HG03097 (cell line): ENCODE measurements around the gene ABHD18.
"Not testable (repeated sequence)": the region's sequence is repeated elsewhere in the genome, so short reads cannot be mapped to it uniquely, and the experiment has no call there.

Experiments
- ATAC-seq: cut with Tn5 transposase; IDR thresholded peaks from one replicate; pipeline ENCODE4 v1.9.1; 2021; ENCODE audit not compliant: unreplicated experiment, low FRiP score

ABHD18 gene

DNA sequence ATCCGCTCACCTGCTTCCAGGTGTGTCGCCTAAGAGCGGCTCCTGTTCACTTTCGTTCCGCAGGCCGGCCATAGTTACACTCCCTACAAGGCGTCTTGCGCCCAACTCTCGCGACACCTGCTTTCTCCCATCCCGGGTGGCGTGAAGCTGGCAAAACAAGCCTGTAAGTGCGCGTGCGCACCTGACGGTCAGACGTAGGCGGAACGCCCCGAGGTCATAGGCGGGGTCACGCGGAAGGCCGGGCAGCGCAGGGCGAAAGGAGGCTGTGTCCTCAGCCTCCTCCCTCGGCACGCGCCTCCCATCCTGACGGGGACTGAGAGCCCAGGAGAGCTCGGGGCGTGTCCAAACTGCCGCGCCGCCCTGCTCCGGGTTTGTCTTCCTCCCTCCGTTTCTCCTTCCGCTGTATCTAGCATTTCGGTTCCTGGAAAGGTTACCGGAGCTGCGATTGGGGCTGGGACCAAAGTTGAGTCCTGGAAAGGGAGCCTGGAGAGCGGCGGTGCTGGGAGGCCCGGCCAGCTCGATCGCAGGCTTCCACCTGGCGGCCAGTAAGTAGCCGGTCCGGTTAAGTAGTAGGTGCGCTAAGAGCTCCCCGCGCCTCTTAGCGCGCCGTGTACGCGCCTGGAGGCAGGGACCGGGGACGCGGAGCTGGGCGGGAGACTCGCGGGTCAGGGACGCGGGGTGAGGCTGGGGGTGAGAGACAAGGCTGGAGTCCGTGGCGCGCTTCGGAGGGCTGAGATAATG lies at the start of gene ABHD18, which contains the start of gene MFSD8:
TSS of gene ABHD18 (plus strand) at position 345 of the 741 bp plus-strand sequence. CDS start 17,550 bp downstream, outside the sequence.
TSS of gene MFSD8 (minus strand) at position 112 of the 741 bp plus-strand sequence. CDS start at position 72, 40 bp downstream.
- ATAC-seq, result peak; percentile 98

DNA sequence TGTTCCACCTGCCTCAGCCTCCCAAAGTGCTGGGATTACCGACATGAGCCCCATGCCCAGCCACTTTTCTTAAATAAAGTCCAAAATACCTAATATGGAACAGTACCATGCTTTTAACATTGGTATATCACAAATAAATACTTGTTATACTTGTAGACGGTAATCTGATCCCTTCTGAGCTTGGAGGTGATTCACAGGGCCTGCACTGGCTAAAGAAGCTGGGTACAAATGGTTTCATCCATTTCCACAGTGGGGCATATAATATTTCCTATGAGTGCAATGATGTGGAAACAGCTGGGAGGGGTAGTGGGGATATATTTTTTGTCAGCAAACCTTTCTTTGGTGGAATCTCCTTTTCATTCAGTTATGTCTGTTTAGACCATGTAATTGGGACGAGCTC lies 48.7 kb upstream of the ABHD18 start:
- no peak for ATAC-seq

DNA sequence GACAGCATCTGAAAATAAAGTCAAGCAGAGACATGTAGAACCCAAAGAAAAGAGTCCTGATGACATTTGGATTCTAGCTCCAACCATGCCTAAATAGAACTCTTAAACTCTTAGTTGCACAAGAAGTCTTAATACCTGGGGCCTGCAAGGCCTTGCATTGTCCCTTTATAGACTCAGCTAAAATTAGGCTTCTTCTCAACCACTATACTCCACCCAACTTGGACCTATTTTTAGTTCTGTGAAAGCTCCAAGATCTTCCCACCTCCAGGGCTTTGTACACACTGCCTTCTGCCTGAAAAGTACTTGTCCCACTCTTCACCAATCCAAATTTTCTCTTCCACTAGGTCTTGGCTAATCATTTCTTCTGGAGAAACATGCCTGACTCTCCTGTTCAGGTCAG lies 48.1 kb upstream of the ABHD18 start:
- ATAC-seq, result no peak

DNA sequence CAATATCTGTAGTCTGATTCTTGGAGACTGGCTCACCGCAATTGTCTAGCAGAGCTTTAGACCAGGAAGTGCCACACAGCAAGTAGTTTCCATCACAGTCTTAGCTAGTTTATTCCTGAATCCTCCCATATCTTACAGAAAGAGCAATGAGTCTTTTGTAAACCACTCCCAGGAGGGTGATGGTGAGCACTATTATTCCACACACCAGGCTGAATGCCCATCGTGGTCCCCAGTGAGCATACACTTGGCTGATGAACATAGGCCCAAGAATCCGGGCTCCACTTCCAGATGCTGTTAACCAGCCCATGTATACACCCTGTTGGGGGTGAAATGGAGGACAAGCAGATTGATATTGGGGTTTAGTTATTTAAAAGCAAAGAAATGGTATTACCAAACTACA lies 44.7 kb upstream of the ABHD18 start:
- ATAC-seq, result no peak

DNA sequence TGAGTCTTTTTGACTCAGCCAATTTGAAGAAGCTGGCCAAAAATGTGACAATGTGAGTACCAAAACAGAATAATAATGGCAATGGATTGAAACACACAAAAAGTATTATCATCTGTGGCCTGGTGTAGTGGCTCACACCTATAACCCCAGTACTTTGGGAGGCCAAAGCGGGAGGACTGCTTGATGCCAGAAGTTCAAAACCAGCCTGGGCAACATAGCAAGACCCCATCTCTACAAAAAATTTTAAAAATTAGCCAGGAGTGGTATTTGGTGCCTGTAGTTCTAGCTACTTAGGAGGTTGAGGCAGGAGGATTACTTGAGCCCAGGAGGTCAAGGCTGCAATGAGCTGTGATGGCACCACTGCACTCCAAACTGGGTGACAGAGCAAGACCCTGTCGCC lies 43.0 kb upstream of the ABHD18 start:
- ATAC-seq, result no peak

DNA sequence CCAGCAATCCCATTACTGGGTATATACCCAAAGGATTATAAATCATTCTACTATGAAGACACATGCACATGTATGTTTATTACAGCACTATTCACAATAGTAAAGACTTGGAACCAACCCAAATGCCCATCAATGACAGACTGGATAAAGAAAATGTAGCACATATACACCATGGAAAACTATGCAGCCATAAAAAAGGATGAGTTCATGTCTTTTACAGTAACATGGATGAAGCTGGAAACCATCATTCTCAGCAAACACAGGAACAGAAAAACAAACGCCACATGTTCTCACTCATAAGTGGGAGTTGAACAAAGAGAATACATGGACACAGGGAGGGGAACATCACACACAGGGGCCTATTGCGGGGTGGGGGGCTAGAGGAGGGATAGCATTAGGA lies 39.5 kb upstream of the ABHD18 start:
- not testable (repeated sequence) for ATAC-seq

DNA sequence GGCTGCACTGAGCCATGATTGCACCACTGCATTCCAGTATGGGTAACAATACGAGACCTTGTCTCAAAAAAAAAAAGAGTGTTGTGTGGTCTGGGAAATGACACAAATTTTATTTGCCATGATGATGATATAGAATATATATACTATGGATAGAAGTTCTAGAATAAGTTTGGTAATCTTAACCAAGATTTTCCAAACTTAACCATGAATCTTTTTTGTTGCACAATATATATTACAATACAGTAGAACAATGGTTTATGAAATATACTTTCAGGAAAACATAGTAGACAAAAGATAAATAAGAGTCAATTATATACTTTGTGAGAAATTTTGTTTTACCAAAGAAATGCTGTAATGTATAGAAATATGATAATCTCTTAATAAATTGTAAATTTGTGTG lies 35.0 kb upstream of the ABHD18 start:
- no peak for ATAC-seq

DNA sequence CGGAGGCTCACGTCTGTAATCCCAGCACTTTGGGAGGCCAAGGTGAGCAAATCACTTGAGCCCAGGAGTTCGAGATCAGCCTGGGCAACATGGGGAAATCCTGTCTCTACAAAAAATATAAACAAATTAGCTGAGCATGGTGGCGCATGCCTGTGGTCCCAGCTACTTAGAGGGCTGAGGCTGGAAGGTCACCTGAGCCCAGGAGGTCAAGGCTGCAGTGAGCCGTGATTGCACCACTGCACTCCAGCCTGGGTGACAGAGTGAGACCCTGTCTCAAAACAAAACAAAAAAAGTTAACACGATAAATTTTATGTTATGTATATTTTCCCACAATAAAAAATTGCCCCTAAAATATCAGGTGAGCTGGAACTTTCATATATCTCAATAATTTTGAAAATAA lies 33.4 kb upstream of the ABHD18 start:
- not testable (repeated sequence) for ATAC-seq

DNA sequence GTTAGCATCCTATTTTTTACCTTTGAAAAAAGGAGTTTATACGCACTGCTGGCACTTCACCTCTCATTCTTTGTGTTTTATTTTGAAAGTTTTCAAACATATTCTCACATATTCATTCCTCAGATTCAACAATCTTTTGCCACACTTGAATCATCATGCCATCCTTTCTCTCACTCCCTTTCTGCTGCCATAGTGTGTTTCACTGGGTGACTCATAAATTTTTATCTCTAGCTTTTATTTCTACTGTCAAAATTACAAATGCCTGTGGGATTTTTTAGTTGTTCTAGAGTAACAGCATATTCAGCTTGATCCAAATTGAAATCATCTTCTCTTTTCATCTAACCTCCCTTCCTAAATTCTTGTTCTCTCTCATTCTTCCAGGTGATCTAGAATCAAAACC lies 28.2 kb upstream of the ABHD18 start:
- ATAC-seq, result no peak

DNA sequence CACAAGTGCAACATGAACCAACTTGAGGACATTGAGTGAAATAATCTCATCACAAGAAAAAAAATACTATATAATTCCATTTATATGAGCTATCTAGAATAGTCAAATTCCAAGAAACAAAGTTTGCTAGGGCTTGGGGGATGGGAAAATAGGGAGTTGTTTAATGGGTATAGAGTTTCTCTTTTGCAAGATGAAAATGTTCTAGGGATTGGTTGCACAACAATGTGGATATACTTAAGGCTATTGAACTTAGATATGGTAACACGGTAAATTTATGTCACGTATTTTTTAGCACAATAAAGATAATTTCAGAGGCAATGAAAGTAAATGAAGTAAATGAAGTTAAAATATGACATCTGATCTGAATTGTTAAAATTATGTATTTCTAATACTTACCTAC lies 8.1 kb upstream of the ABHD18 start:
- no peak for ATAC-seq

DNA sequence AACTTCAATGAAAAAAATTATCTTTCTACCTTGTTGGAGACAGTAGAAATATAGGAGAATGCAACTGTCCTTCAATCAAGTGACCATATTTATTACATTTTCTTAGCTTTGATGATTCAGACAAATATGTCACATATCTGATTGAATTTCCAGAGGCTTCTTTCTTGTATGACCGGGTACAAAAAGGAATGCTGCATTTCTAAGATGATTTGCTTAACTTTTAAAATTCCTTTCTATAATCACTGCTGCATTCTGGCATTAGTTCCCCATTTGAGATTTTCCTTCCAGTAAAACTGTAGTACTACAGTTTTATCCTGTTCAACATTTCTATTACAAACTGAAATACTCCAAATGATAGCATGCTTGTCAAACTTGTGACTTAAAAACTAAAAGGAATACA lies 5.4 kb upstream of the ABHD18 start:
- no peak for ATAC-seq

DNA sequence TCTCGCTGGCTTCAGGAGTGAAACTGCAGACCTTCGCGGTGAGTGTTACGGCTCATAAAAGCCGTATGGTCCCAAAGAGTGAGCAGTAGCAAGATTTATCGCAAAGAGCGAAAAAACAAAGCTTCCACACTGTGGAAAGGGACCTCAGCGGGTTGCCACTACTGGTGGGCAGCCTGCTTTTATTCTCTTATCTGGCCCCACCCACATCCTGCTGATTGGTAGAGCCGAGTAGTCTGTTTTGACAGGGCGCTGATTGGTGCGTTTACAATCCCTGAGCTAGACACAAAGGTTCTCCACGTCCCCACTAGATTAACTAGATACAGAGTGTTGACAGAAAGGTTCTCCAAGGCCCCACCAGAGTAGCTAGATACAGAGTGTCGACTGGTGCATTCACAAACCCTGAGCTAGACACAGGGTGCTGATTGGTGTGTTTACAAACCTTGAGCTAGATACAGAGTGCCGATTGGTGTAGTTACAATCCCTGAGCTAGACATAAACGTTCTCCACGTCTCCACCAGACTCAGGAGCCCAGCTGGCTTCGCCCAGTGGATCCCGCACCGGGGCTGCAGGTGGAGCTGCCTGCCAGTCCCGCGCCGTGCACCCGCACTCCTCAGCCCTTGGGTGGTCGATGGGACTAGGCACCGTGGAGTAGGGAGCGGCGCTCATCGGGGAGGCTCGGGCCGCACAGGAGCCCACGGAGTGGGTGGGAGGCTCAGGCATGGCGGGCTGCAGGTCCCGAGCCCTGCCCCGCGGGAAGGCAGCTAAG lies 1.4 kb upstream of the ABHD18 start:
- ATAC-seq, result not testable (repeated sequence)

DNA sequence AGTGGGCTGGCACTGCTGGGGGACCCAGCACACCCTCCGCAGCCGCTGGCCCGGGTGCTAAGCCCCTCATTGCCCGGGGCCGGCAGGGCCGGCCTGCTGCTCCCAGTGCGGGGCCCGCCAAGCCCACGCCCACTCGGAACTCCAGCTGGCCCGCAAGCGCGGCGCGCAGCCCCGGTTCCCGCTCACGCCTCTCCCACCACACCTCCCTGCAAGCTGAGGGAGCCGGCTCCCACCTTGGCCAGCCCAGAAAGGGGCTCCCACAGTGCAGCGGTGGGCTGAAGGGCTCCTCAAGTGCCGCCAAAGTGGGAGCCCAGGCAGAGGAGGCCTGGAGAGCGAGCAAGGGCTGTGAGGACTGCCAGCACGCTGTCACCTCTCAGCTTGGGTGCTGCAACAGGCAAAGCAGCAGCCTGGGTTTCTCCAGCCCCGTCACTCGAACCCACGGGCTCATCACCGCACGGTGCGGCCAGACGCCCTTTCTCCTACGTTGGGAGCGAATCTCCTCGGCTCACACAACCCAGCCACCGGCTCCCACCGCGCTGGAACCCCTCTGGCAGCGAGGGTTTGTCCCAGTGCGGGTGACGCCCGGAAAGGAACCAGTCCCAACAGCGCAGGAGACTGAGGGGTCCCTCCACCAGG lies 662 bp upstream of the ABHD18 start:
- peak; percentile 15 for ATAC-seq

DNA sequence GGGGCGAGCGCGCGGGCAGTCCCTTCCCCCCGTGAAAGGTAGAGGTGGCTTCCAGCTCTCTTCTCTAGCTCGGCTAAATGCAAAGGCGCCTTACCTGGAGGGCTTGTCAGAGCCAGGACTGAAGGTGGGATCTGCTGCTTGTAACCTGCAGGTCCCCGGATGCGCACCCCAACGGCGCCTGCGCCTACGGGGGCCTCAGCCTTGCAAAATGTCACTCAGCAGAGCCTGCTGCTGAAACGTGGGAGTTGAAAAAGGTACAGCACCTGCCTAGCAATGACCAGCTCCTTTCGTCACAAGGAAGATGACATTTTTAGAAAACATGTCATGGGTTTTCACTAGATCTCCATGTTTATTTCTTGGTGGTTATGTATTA lies 583 bp downstream of the ABHD18 start:
- ATAC-seq, result peak; percentile 24

DNA sequence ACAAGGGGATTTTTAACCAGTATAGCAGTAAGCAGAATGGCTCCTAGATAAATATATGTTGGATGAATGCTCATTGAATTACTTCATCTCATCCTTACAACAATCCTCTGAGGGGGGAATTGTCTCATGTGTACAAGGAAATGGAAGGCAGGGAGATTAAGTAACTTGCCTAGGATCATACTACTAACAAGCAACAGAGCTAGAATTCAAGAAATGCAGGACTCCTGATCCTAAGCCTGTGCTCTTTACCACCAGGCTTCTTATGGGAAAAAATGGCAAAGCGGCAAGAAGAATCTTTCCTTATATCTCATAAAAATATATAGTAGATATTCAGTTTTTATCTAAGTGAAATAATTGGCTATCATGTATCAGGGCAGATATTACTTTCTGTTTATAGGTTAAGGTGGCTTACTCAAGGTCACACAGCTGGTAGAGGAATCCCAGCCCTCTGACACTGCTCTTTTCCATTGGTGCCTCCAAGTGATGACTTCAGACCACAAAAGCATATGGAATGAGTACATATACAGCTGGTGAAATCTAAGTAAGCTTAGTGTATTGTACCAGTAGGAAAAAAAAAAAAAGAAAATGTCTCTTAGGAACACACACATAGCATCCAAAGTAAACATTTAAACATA lies 2.1 kb downstream of the ABHD18 start:
- no peak for ATAC-seq

DNA sequence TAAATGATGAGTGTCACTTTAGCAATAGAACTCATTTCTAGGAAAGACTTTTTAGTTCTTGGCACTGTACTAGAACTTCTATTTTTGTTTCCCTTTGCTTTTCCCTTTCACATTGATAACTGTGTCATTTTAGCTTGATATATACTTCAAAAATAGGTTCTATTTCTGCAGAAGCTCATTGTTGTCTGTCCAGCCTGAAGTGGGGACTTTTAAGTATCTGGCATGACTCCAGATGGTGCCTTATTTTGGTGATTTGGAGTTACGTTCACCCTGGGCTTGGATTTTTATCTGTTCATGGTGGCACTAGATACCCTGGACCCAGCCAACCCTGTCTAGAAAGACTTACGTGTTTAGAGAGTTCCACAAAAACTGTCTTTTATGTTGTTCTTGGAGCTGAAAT lies 3.4 kb downstream of the ABHD18 start:
- no peak for ATAC-seq

DNA sequence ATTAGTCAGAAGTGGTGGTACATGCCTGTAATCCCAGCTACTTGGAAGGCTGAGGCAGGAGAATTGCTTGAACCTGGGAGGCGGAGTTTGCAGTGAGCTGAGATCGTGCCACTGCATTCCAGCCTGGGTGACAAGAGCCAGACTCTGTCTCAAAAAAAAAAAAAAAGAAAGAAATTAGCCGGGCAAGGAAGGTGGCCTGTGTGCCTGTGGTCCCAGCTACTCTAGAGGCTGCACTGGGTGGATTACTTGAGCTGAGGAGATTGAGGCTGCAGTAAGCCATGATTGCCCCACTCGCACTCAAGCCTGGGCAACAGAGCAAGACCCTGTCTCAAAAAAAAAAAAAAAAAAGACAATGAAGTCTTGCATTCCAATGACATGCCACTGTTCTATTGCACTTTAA lies 5.7 kb downstream of the ABHD18 start:
- ATAC-seq, result not testable (repeated sequence)

DNA sequence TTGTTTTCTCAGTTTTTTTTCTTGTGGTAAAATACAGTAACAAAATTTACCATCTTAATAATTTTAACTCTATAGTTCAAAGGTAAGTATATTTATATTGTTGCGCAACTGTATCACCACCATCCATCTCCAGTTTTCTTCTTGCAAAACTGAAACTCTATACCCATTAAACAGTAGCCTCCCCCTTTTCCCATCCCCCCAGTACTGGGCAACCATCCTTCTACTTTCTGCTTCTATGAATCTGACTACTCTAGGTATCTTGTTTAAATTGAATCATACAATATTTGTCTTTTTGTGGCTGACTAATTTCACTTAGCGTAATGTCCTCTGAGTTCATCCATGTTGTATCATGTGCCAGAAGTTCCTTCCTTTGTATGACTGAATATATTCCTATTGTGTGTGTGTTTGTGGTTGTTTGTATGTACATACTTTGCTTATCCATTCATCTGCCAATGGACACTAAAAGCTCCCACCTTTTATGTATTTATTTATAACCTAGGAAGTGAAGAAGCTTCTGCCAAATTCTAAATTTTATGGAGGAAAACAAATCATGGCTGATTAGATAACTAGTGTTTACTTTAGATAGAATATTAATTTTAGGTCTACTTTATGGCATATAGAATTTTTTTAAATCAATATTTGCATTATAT lies 10.0 kb downstream of the ABHD18 start:
- ATAC-seq, result no peak

DNA sequence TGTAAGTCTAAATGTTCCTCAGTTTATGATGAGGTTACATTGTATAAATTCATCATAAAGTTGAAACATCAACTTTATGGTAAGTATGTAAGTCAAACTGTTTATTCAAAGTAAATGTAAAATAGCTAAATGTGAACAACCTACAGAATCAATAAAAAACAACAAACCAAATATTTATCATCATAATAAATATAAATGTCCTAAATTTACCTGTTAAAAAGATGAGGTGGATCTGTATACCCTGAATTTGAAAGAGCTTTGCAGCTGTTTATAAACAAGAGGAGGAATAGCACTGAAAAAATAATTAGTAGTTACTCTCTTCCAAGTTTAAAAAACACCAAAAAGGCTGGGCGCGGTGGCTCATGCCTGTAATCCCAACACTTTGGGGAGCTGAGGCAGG lies 13.7 kb downstream of the ABHD18 start:
- no peak for ATAC-seq

DNA sequence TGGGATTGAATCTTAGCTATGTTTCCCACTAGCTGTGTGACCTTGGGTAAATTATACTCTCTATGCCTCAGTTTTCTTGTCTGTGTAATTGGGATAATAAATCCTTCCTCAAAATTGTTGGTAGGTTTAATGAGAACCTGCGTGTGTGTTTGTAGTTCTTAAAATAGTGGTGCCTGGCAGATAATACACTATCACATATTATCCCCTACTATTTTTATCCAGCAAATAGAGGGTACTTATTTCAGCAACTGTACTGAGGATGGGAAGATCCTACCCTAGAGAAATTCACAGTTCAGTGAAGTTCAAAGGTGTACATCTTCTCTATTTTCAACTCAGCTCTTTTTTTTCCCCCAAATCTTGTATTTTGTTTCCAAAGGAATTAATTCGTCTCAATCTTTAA lies 17.2 kb downstream of the ABHD18 start:
- no peak for ATAC-seq

DNA sequence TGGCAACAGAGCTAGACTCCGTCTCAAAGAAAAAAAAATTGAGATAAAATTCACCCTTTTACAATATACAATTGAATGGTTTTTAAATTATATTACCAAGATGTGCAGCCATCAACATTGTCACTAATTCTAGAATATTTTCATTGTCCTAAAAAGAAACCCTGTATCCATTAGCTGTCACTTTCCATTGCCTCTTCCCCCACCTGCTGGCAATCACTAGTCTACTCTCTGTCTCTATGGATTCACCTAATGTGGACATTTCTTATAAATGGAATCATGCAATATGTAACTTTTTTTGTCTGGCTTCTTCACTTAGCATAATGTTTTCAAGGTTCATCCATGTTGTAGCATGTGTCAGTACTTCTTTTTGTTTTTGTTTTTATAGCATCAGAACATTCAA lies 20.8 kb downstream of the ABHD18 start:
- ATAC-seq, result no peak
